Uterus (tissue), 4 donors: Measurements from ENCODE around the gene COL4A2. TPM values are rescaled to one million over a fixed set of nuclear protein-coding genes. Genes with fewer than 3 reads are reported as not detected.

Source experiments
- DNase-seq, 2 donors: peaks; one replicate each; pipeline ENCODE4 v3.0.0-alpha.2; 2019 to 2020
- H3K27ac ChIP-seq, 2 donors: fragments of 200-600 bp; sonication (generic); 1 replicate in 1 of 2; 2 replicates in 1 of 2; pipeline ENCODE4 v1.5.1; 2016 to 2018
- H3K27me3 ChIP-seq, 2 donors: fragments of 200-600 bp; sonication (generic); one replicate each; pipeline ENCODE4 v1.5.1; 2018 to 2019; ENCODE audit warnings: control low read depth in 1 of 2
- H3K36me3 ChIP-seq, 2 donors: fragments of 200-600 bp; sonication (generic); one replicate each; pipeline ENCODE4 v1.5.1; 2019; ENCODE audit warnings: control low read depth in 1 of 2
- H3K4me1 ChIP-seq, 2 donors: fragments of 200-600 bp; sonication (generic); one replicate each; pipeline ENCODE4 v1.5.1; 2018 to 2019; ENCODE audit warnings: control low read depth in 1 of 2
- H3K4me3 ChIP-seq, 2 donors: fragments of 200-600 bp; sonication (generic); 1 replicate in 1 of 2; 2 replicates in 1 of 2; pipeline ENCODE4 v1.5.1; 2018 to 2019; ENCODE audit warnings: mild to moderate bottlenecking in 1 of 2
- H3K9me3 ChIP-seq, 2 donors: fragments of 200-600 bp; sonication (generic); one replicate each; pipeline ENCODE4 v1.5.1; 2019; ENCODE audit warnings: control low read depth in 1 of 2
- CTCF ChIP-seq, 4 experiments: fragments of 200-600 bp in 2 of 4; fragments of 450-650 bp in 2 of 4; sonication (generic) in 2 of 4; IDR thresholded peaks; one replicate each; pipeline ENCODE4 v1.5.1; 2016 to 2019; ENCODE audit warnings: antibody characterized with exemption in 4 of 4, mild to moderate bottlenecking in 2 of 4, moderate library complexity in 1 of 4
- POLR2A ChIP-seq, 2 donors: fragments of 450-650 bp; IDR thresholded peaks; one replicate each; pipeline ENCODE4 v1.6.1; 2016; ENCODE audit warnings: antibody characterized with exemption in 2 of 2, mild to moderate bottlenecking in 1 of 2, moderate library complexity in 1 of 2
- intact Hi-C: fragments of 100-400 bp; cut with DNase I; formaldehyde crosslinking; loops from one replicate; pipeline ENCODE4 v1.15.1; 2023; ENCODE audit warnings: low total_unique reads
- total RNA-seq, 4 donors: library from RNA; depleted of rRNA in 3 of 4; stranded (reverse); fragments of >200 nt in 3 of 4; gene quantifications; one replicate each; pipeline versions ENCODE4 v1.1.0 to v1.2.4, GENCODE V29; 2014 to 2023
- donor health status: DM: yes; HTN: yes; CAD: no.

The COL4A2 gene
- total RNA-seq, 4 donors from 2014 or later, result 157 to 606 (median 284) TPM

- Histone ChIP-seq H3K4me3 (no peak overlapping the region), H3K27me3 (no peaks in the 10 kb centered on the region), H3K4me1 (peaks cover 14 to 27% of the 10 kb centered on the region in 2 donors), H3K27ac (peak overlapping the region; percentile 96 to 98), H3K36me3 (no peaks in the 10 kb centered on the region), H3K9me3 (no peaks in the 10 kb centered on the region)
- intact Hi-C loops, result no loop called here
- TF ChIP-seq POLR2A (IDR thresholded peaks at IDR 0.05) (no peak), CTCF (IDR thresholded peaks at IDR 0.05) (no peak)
- DNase-seq, result peak in 1 of 2 donors; percentile 18
These were observed 95.4 kb downstream of the COL4A2 start for GRCh38 chr13:110402299-110403069.

GRCh38 chr13:110403315-110403714, 96.2 kb downstream of the COL4A2 start:
- peak overlapping the region; percentile 96 to 98 for H3K27ac ChIP-seq
- no peak for DNase-seq
- no peaks in the 10 kb centered on the region for H3K9me3 ChIP-seq
- no peaks in the 10 kb centered on the region for H3K36me3 ChIP-seq
- no peak for TF ChIP-seq CTCF (IDR thresholded peaks at IDR 0.05)
- no peak for TF ChIP-seq POLR2A (IDR thresholded peaks at IDR 0.05)
- intact Hi-C loops, result no loop called here
- no peak overlapping the region for H3K4me3 ChIP-seq
- H3K4me1 ChIP-seq, result peaks cover 15 to 27% of the 10 kb centered on the region in 2 donors
- H3K27me3 ChIP-seq, result no peaks in the 10 kb centered on the region

- H3K4me1 ChIP-seq, result peaks cover 15 to 23% of the 10 kb centered on the region in 2 donors
- intact Hi-C loops, result no loop called here
- no peak for DNase-seq
- H3K9me3 ChIP-seq, result no peaks in the 10 kb centered on the region
- H3K4me3 ChIP-seq, result no peak overlapping the region
- H3K27ac ChIP-seq, result peak overlapping the region; percentile 96 to 98
- H3K27me3 ChIP-seq, result no peaks in the 10 kb centered on the region
- TF ChIP-seq POLR2A (IDR thresholded peaks at IDR 0.05) (no peak), CTCF (IDR thresholded peaks at IDR 0.05) (no peak)
- H3K36me3 ChIP-seq, result no peaks in the 10 kb centered on the region
These were observed 96.6 kb downstream of the COL4A2 start for GRCh38 chr13:110403721-110404120.

GRCh38 chr13:110404321-110404720, 97.2 kb downstream of the COL4A2 start:
- intact Hi-C loops, result no loop called here
- Histone ChIP-seq H3K4me3 (no peak overlapping the region), H3K4me1 (peaks cover 15 to 20% of the 10 kb centered on the region in 2 donors), H3K36me3 (no peaks in the 10 kb centered on the region), H3K27ac (peak overlapping the region; percentile 4 to 18), H3K27me3 (no peaks in the 10 kb centered on the region), H3K9me3 (no peaks in the 10 kb centered on the region)
- TF ChIP-seq POLR2A (IDR thresholded peaks at IDR 0.05), result no peak
- no peak for TF ChIP-seq CTCF (IDR thresholded peaks at IDR 0.05)
- no peak for DNase-seq

- no peak for DNase-seq
- peak overlapping the region; percentile 66 to 69 for H3K27ac ChIP-seq
- H3K9me3 ChIP-seq, result no peaks in the 10 kb centered on the region
- H3K4me1 ChIP-seq, result peaks cover 15 to 16% of the 10 kb centered on the region in 2 donors
- H3K27me3 ChIP-seq, result no peaks in the 10 kb centered on the region
- no peaks in the 10 kb centered on the region for H3K36me3 ChIP-seq
- intact Hi-C loops, result no loop called here
- TF ChIP-seq POLR2A (IDR thresholded peaks at IDR 0.05) (no peak), CTCF (IDR thresholded peaks at IDR 0.05) (no peak)
- H3K4me3 ChIP-seq, result no peak overlapping the region
These were observed 98.7 kb downstream of the COL4A2 start for GRCh38 chr13:110405597-110406450.
